Measurements from ENCODE around the gene EFCAB11. TPM values are rescaled to one million over a fixed set of nuclear protein-coding genes. Genes with fewer than 3 reads are reported as not detected.

The EFCAB11 gene
- total RNA-seq, 1 experiment from 2014 or later, result 18.1 TPM

- TF ChIP-seq CTCF (IDR thresholded peaks at IDR 0.05 in 2 of 3, conservative IDR thresholded peaks at IDR 0.05 in 1 of 3; ENCODE audit: borderline replicate concordance in 1 of 3, insufficient read depth in 1 of 3, low read depth in 2 of 3, low read length in 2 of 3), result no peak
- TF ChIP-seq, protein P1, sequence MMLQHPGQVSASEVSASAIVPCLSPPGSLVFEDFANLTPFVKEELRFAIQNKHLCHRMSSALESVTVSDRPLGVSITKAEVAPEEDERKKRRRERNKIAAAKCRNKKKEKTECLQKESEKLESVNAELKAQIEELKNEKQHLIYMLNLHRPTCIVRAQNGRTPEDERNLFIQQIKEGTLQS (IDR thresholded peaks at IDR 0.05), result no peak
Measured at GRCh38 chr14:89918721-89919120, 35.8 kb downstream of the EFCAB11 start (continued).

GRCh38 chr14:89915114-89915878 lies 39.2 kb downstream of the EFCAB11 start:
- Histone ChIP-seq H3K36me3 (ENCODE audit: control insufficient read depth in 1 of 2, insufficient read depth in 2 of 2, low read length in 2 of 2) (no peaks in the 10 kb centered on the region), H3K9ac (ENCODE audit: low read length) (no peak overlapping the region), H3K27ac (ENCODE audit: low read depth, low read length) (no peak overlapping the region), H3K4me3 (replicated peaks in 1 of 2; ENCODE audit: low read depth in 1 of 2, low read length in 2 of 2) (no peak overlapping the region), H3K27me3 (ENCODE audit: insufficient read depth, low read length) (no peaks in the 10 kb centered on the region), H2AFZ (ENCODE audit: low read depth, low read length, poor library complexity, severe bottlenecking) (no peak overlapping the region), H3K79me2 (ENCODE audit: insufficient read depth, low read length) (no peaks in the 10 kb centered on the region), H4K20me1 (ENCODE audit: insufficient read depth) (no peaks in the 10 kb centered on the region), H3K9me3 (ENCODE audit: control insufficient read depth in 1 of 2, insufficient read depth in 1 of 2, low read depth in 1 of 2, low read length in 2 of 2) (no peaks in the 10 kb centered on the region), H3K4me1 (ENCODE audit: control insufficient read depth in 1 of 2, insufficient read depth in 2 of 2, low read length in 2 of 2) (no peaks in the 10 kb centered on the region), H3K9me2 (ENCODE audit: insufficient read depth) (no peaks in the 10 kb centered on the region), H3K4me2 (ENCODE audit: low read length) (no peak overlapping the region)
- ChIA-PET CTCF (interaction anchor here (1.8 kb wide), 1 partner anchor 21 kb away, joined by 4 read pairs; no protein-coding TSS in a partner anchor), POLR2A (no interaction called here), RAD21 (ENCODE audit: low non-redundant PET in 1 of 2, low total read pairs in 2 of 2, uncharacterized antibody in 2 of 2, unreplicated experiment in 2 of 2) (no interaction called here)
- intact Hi-C loops (cut with micrococcal nuclease), result loop anchor here (2.0 to 5.0 kb wide), 4 partner anchors 738 to 1248 kb away; no protein-coding TSS in a partner anchor
- DNase-seq (ENCODE audit: low read depth, low spot score) (peak; percentile 57), ATAC-seq (peak; percentile 68; the same call in 1 of the 2 replicates)
- TF ChIP-seq, protein P2, sequence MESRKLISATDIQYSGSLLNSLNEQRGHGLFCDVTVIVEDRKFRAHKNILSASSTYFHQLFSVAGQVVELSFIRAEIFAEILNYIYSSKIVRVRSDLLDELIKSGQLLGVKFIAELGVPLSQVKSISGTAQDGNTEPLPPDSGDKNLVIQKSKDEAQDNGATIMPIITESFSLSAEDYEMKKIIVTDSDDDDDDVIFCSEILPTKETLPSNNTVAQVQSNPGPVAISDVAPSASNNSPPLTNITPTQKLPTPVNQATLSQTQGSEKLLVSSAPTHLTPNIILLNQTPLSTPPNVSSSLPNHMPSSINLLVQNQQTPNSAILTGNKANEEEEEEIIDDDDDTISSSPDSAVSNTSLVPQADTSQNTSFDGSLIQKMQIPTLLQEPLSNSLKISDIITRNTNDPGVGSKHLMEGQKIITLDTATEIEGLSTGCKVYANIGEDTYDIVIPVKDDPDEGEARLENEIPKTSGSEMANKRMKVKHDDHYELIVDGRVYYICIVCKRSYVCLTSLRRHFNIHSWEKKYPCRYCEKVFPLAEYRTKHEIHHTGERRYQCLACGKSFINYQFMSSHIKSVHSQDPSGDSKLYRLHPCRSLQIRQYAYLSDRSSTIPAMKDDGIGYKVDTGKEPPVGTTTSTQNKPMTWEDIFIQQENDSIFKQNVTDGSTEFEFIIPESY (IDR thresholded peaks at IDR 0.05; ENCODE audit: extremely low read depth, insufficient replicate concordance, low read length), result no peak
- no peak for TF ChIP-seq SRF (IDR thresholded peaks at IDR 0.05; ENCODE audit: low read depth)
- TF ChIP-seq, protein P1 (IDR thresholded peaks at IDR 0.05), result no peak
- TF ChIP-seq CTCF (IDR thresholded peaks at IDR 0.05 in 2 of 3, conservative IDR thresholded peaks at IDR 0.05 in 1 of 3; ENCODE audit: borderline replicate concordance in 1 of 3, insufficient read depth in 1 of 3, low read depth in 2 of 3, low read length in 2 of 3), result peak; percentile 65 to 95 (median 90); a peak in 5 of 6 replicates
- peak; percentile 82 for TF ChIP-seq RAD21 (IDR thresholded peaks at IDR 0.05; ENCODE audit: low read depth)
- BruUV-seq (replicated peaks), result no TSS peak
